ENCODE results near the gene WDR26.

The WDR26 gene

DNA sequence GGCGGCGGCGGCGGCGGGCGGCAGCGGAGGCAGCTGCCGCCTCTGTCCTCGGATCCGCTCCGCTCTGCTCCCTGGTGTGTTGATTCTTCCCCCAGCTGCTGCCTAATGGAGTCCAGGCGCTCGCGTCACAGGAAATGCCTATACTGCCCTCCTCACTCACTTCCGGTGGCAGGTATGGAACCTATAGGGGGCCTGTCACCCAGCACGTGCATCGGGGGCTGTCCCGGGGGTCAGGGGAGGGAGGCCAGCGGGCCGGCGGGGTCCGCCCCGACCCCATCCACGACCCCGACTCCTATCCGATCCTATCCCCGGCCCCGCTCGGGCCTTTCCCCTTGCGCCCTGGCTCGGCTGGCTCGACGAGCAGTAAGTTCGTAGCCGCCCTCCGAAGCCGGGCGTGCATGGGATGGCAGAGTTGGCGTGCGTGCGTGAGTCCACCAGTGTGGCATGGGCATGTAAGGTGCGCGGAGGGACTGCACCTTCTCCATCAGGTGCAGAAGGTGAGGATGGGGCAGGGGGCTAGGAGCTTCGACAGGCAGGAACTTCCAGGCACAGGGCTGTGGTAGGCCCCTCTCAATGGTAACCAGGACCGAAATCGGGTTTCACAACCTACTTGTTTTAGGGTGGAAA lies at the start of gene WDR26 (continued):
- TF ChIP-seq ZBTB8A (tag by site-specific recombination; IDR thresholded peaks at IDR 0.05) = peak; percentile 74
- 0 out of 2 replicates have a peak, but pooled peaks have one; percentile 59 for TF ChIP-seq SCRT2 (tag by site-specific recombination; IDR thresholded peaks at IDR 0.05)
- no peak for TF ChIP-seq ZNF521 (tag by site-specific recombination; IDR thresholded peaks at IDR 0.05)
- TF ChIP-seq KLF7 (tag by site-specific recombination; IDR thresholded peaks at IDR 0.05; ENCODE audit: borderline replicate concordance) = peak; percentile 23; the same call in 1 of the 2 replicates
- no peak for TF ChIP-seq ZNF416 (tag by site-specific recombination; IDR thresholded peaks at IDR 0.05)
- TF ChIP-seq ZNF585B (tag by site-specific recombination; IDR thresholded peaks at IDR 0.05) = no peak
- no peak for TF ChIP-seq ZNF433 (tag by site-specific recombination; IDR thresholded peaks at IDR 0.05; ENCODE audit: low read depth)
- TF ChIP-seq, protein P1, sequence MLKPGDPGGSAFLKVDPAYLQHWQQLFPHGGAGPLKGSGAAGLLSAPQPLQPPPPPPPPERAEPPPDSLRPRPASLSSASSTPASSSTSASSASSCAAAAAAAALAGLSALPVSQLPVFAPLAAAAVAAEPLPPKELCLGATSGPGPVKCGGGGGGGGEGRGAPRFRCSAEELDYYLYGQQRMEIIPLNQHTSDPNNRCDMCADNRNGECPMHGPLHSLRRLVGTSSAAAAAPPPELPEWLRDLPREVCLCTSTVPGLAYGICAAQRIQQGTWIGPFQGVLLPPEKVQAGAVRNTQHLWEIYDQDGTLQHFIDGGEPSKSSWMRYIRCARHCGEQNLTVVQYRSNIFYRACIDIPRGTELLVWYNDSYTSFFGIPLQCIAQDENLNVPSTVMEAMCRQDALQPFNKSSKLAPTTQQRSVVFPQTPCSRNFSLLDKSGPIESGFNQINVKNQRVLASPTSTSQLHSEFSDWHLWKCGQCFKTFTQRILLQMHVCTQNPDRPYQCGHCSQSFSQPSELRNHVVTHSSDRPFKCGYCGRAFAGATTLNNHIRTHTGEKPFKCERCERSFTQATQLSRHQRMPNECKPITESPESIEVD (tag by site-specific recombination; IDR thresholded peaks at IDR 0.05) = no peak; the same call in 1 of the 2 replicates
- TF ChIP-seq, protein P2, sequence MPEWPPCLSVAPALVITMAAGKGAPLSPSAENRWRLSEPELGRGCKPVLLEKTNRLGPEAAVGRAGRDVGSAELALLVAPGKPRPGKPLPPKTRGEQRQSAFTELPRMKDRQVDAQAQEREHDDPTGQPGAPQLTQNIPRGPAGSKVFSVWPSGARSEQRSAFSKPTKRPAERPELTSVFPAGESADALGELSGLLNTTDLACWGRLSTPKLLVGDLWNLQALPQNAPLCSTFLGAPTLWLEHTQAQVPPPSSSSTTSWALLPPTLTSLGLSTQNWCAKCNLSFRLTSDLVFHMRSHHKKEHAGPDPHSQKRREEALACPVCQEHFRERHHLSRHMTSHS (tag by site-specific recombination; IDR thresholded peaks at IDR 0.05) = no peak
- peak; percentile 90 for TF ChIP-seq ZNF391 (tag by site-specific recombination; IDR thresholded peaks at IDR 0.05; ENCODE audit: borderline replicate concordance, low read depth)
- no peak for TF ChIP-seq SALL2 (tag by site-specific recombination; IDR thresholded peaks at IDR 0.05; ENCODE audit: borderline replicate concordance)
- TF ChIP-seq BCL11A (tag by site-specific recombination; IDR thresholded peaks at IDR 0.05; ENCODE audit: low read depth) = peak; percentile 60
- no peak for TF ChIP-seq ZNF280C (tag by site-specific recombination; IDR thresholded peaks at IDR 0.05)
- peak; percentile 97 for TF ChIP-seq ZXDB (tag by site-specific recombination; IDR thresholded peaks at IDR 0.05)
- TF ChIP-seq, protein P3, sequence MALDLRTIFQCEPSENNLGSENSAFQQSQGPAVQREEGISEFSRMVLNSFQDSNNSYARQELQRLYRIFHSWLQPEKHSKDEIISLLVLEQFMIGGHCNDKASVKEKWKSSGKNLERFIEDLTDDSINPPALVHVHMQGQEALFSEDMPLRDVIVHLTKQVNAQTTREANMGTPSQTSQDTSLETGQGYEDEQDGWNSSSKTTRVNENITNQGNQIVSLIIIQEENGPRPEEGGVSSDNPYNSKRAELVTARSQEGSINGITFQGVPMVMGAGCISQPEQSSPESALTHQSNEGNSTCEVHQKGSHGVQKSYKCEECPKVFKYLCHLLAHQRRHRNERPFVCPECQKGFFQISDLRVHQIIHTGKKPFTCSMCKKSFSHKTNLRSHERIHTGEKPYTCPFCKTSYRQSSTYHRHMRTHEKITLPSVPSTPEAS (tag by site-specific recombination; IDR thresholded peaks at IDR 0.05) = peak; percentile 48
- TF ChIP-seq ZBTB1 (tag by site-specific recombination; IDR thresholded peaks at IDR 0.05) = 0 out of 2 replicates have a peak, but pooled peaks have one; percentile 8
- no peak for TF ChIP-seq ZNF658 (tag by site-specific recombination; IDR thresholded peaks at IDR 0.05)
- 0 out of 2 replicates have a peak, but pooled peaks have one; percentile 8 for TF ChIP-seq MYNN (tag by site-specific recombination; IDR thresholded peaks at IDR 0.05; ENCODE audit: borderline replicate concordance)
- TF ChIP-seq ZSCAN5A (tag by site-specific recombination; IDR thresholded peaks at IDR 0.05) = peak; percentile 84; the same call in 1 of the 2 replicates
- no peak for TF ChIP-seq ZNF221 (tag by site-specific recombination; IDR thresholded peaks at IDR 0.05; ENCODE audit: borderline replicate concordance)
- no peak for TF ChIP-seq ZNF560 (tag by site-specific recombination; IDR thresholded peaks at IDR 0.05; ENCODE audit: borderline replicate concordance)
- no peak for TF ChIP-seq ZNF202 (tag by site-specific recombination; IDR thresholded peaks at IDR 0.05; ENCODE audit: borderline replicate concordance)
- no peak for TF ChIP-seq ZNF529 (tag by site-specific recombination; IDR thresholded peaks at IDR 0.05; ENCODE audit: insufficient replicate concordance)
- TF ChIP-seq ZNF654 (tag by site-specific recombination; IDR thresholded peaks at IDR 0.05; ENCODE audit: low read depth) = no peak
- no peak for TF ChIP-seq ZNF366 (tag by site-specific recombination; conservative IDR thresholded peaks at IDR 0.05)
- TF ChIP-seq ZSCAN23 (tag by site-specific recombination; IDR thresholded peaks at IDR 0.05) = peak; percentile 12; the same call in 1 of the 2 replicates
- TF ChIP-seq ZNF24 (tag by site-specific recombination; IDR thresholded peaks at IDR 0.05) = peak; percentile 92
- peak; percentile 31; the same call in 1 of the 2 replicates for TF ChIP-seq ZNF18 (tag by site-specific recombination; IDR thresholded peaks at IDR 0.05)
- peak; percentile 77 for TF ChIP-seq SP3 (tag by site-specific recombination; IDR thresholded peaks at IDR 0.05)
- TF ChIP-seq ZNF239 (tag by site-specific recombination; IDR thresholded peaks at IDR 0.05) = 0 out of 2 replicates have a peak, but pooled peaks have one; percentile 33

Measured in HEK293 (cell line).